ENCODE results near the gene FRMD7. TPM values are rescaled to one million over a fixed set of nuclear protein-coding genes. Genes with fewer than 3 reads are reported as not detected.

The FRMD7 gene
- total and polyA plus RNA-seq, 10 of the 15 experiments (the other 5 are each of a cell fraction or from before 2014, with no cell fraction given), result 0.03 to 0.94 TPM; not detected in 8

GRCh38 chrX:132068405-132068804, 59.4 kb downstream of the FRMD7 start:
- Histone ChIP-seq H3K4me1 (ENCODE audit: control insufficient read depth, insufficient read depth, low read length) (no peaks in the 10 kb centered on the region), H2AFZ (ENCODE audit: control insufficient read depth, low read depth, low read length) (no peak overlapping the region), H3K4me2 (ENCODE audit: control insufficient read depth, insufficient read depth) (no peak overlapping the region), H3K4me3 (no peak overlapping the region), H3K27ac (ENCODE audit: control insufficient read depth, insufficient read depth) (no peak overlapping the region), H3K9ac (ENCODE audit: control insufficient read depth, insufficient read depth, low read length) (no peak overlapping the region), H3K9me3 (replicated peaks; ENCODE audit: control insufficient read depth, insufficient read depth, low read length) (no peaks in the 10 kb centered on the region), H3K36me3 (ENCODE audit: control insufficient read depth in 2 of 2, insufficient read depth in 2 of 2, low read length in 1 of 2) (peaks cover 0 to 6% of the 10 kb centered on the region in 2 experiments; a peak in 1 of 4 replicates), H3K79me2 (ENCODE audit: control insufficient read depth, insufficient read depth, low read length) (no peaks in the 10 kb centered on the region), H4K20me1 (ENCODE audit: control insufficient read depth, insufficient read depth) (no peaks in the 10 kb centered on the region), H3K27me3 (replicated peaks in 1 of 2; ENCODE audit: control insufficient read depth in 2 of 2, insufficient read depth in 2 of 2, low read length in 1 of 2) (no peaks in the 10 kb centered on the region)
- ChIA-PET CTCF (interaction anchor here (0.7 to 1.5 kb wide), 4 partner anchors 44 to 227 kb away, joined by 3 to 9 read pairs (median 4); partner anchors contain the start of gene RAP2C), RAD21 (ENCODE audit: unreplicated experiment) (interaction anchor here (0.9 kb wide), 1 partner anchor 44 kb away, joined by 3 read pairs; no protein-coding TSS in a partner anchor), SMC1A (ENCODE audit: uncharacterized antibody, unreplicated experiment) (interaction anchor here (0.7 to 1.5 kb wide), 3 partner anchors 11 to 227 kb away, joined by 3 to 5 read pairs (median 3); no protein-coding TSS in a partner anchor), POLR2A (no interaction called here)
- intact Hi-C loops (cut with micrococcal nuclease; ENCODE audit: unreplicated experiment) (loop anchor here (5.0 kb wide), 1 partner anchor 49 kb away; no protein-coding TSS in a partner anchor), in situ Hi-C loops (cut with MboI) (no loop called here)
- FAIRE-seq (no peak), ATAC-seq (no peak), DNase-seq (ENCODE audit: low read depth, low spot score) (no peak)
- 31% methylated on average over 1 of the region's 1 CpG for WGBS (ENCODE audit: insufficient coverage, insufficient replicate concordance, low lambda C conversion rate, missing lambda C conversion rate)
- no TSS peak for BruUV-seq (replicated peaks)
- TF ChIP-seq PAX5 (IDR thresholded peaks at IDR 0.05; ENCODE audit: borderline replicate concordance, low read depth, low read length), result no peak
- TF ChIP-seq CUX1 (IDR thresholded peaks at IDR 0.05; ENCODE audit: insufficient replicate concordance, low read depth, low read length), result no peak
- TF ChIP-seq HDAC6 (IDR thresholded peaks at IDR 0.05; ENCODE audit: unreplicated experiment), result no peak
- TF ChIP-seq RBBP5 (conservative IDR thresholded peaks at IDR 0.05), result no peak
